Fibroblast of pulmonary artery (primary cell): ENCODE data around the gene LONRF3.
"Not testable (repeated sequence)": the region's sequence is repeated elsewhere in the genome, so short reads cannot be mapped to it uniquely, and the experiment has no call there.

ENCODE experiments used
- DNase-seq: peaks from one replicate; pipeline ENCODE4 v3.0.0-alpha.2; 2010; ENCODE audit warnings: low read depth
- H3K4me3 ChIP-seq: replicated peaks from 2 replicates; pipeline ENCODE4 v1.5.1; 2011; ENCODE audit warnings: low read depth, mild to moderate bottlenecking, control low read depth, low read length, moderate library complexity
- CTCF ChIP-seq: IDR thresholded peaks from 2 replicates; pipeline ENCODE4 v1.5.1; 2011; ENCODE audit warnings: mild to moderate bottlenecking, control low read depth, low read length, inconsistent platforms; ENCODE audit errors: missing control alignments

Gene LONRF3

DNA sequence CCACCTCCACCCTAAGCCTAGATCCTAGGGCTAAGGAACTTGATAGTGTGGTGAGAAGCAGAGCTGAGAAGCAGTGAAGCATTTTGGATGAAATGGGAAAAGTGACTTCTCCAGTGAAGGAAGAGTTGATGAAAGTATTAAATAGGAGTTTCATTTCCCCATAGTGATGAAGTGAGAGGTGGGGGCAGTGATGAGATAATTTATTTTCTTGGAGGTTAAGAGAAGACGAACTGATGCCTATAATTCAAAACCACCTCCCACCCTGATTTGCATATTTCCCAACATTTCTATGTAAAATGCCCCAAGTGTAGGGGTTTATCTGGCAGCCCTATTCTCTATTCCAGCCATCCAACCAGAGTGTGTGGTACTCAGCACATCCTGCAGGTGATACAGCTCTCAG, 6.3 kb downstream of the LONRF3 start:
- DNase-seq = no peak
- H3K4me3 ChIP-seq = no peak overlapping the region
- no peak for TF ChIP-seq CTCF

GRCh38 chrX:118983513-118983912, 9.1 kb downstream of the LONRF3 start:
- no peak overlapping the region for H3K4me3 ChIP-seq
- TF ChIP-seq CTCF = no peak
- no peak for DNase-seq

DNA sequence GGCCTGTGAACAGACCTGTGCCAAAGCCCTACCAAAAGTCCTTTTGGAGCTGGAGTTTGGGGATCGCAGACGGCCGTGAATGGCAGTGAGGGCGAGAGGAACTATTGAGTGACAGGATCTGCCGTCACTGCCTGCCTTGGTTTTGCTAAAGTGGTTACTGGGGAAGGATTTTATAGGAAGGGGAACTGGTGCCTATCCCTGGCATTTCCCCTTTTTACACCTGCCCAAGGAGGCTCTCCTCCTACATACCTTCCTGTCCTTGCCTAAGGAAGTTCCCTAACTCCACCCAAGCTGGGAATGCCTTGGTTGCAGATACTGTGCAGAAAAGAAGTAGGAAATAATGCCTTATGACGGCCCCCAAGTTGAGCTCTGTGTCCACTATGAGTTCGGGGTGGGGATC, 14.5 kb downstream of the LONRF3 start:
- no peak overlapping the region for H3K4me3 ChIP-seq
- no peak for DNase-seq
- no peak for TF ChIP-seq CTCF

GRCh38 chrX:118989886-118990285, 15.5 kb downstream of the LONRF3 start:
- no peak overlapping the region for H3K4me3 ChIP-seq
- no peak for TF ChIP-seq CTCF

DNA sequence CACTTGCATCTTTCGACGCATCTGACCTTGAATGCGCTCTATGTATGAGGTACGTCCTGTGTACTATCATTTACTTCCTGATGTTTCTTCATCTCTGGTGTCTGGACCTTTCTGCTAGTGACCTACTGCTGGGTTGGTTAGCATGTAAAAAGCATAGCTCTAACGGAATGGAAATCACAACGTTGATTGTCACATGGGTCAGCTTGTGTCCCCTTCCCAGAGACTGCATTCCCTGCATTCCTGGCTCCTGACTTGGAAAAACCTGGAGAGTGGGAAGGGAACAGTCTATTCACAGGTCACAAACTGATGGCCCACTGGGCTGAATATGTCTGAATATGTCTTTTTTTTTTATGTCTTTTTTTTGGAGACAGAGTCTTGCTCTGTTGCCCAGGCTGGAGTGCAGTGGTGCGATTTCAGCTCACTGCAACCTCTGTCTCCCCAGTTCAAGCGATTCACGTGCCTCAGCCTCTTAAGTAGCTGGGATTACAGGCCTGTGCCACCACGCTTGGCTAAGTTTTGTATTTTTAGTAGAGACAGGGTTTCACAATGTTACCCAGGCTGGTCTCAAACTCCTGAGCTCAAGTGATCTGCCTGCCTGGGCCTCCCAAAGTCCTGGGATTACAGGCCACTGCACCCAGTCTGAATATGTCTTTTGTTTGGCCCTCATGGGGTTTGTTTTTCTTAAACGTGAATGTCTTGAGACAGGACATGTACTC, 16.3 kb downstream of the LONRF3 start:
- no peak for TF ChIP-seq CTCF
- H3K4me3 ChIP-seq = no peak overlapping the region
- DNase-seq = no peak

More at GRCh38 chrX:118989886-118990285, 15.5 kb downstream of the LONRF3 start:
- no peak for DNase-seq

DNA sequence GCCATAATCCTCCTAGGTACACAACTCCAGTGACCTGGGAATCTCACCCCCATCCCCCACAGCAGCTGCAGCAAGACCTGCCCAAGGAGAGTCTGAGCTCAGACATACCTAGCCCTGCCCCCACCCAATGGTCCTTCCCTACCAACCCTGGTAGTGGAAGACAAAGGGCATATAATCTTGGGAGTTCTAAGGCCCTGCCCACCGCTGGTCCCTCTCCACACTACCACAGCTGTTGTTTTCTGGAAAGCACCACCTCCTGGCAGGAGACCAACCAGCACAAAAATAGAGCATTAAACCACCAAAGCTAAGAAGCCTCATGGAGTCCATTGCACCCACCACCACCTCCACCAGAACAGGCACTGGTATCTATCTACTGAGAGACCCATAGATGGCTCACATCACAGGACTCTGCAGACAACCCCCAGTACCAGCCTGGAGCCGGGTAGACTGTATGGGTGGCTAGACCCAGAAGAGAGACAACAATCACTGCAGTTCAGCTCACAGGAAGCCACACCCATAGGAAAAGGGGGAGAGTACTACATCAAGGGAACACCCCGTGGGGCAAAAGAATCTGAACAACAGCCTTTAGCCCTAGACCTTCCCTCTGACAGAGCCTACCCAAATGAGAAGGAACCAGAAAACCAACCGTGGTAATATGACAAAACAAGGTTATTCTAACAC, 18.2 kb downstream of the LONRF3 start:
- not testable (repeated sequence) for DNase-seq, H3K4me3 ChIP-seq

GRCh38 chrX:119003462-119003861, 29.0 kb downstream of the LONRF3 start:
- no peak overlapping the region for H3K4me3 ChIP-seq
- DNase-seq = no peak
- TF ChIP-seq CTCF = no peak
